ENCODE data around the gene PSAT1. TPM values are rescaled to one million over a fixed set of nuclear protein-coding genes. Genes with fewer than 3 reads are reported as not detected.

The PSAT1 gene
- total RNA-seq, 1 donor from 2014 or later = 46.1 TPM

DNA sequence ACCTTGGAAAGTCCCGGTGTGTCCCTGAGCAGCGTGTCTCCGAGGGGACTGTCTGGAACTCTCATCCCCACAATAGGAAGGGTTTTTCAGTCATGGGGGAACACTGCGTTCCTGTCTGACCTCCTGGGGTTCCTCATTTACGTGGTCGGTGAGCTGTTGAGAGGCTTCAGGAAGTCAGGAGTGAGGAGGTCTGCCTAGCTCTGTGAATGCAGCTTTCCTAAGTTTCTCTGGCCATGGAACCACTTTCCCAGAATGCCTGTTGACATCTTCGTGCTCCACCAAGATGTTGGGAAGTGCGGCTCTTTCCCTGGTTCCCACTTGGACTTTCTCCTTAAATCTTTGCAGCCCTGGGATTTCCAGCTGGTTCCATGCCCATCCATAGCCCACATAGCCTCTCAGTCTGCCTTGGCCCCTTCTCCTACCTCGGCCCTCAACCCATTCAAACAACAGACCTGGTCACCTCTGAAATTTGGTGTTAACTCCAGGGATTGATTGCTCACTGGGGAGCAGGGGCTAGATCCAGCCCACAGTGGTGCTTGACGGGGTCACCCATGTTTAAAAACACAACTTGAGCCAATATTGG lies 27.2 kb downstream of the PSAT1 start:
- DNase-seq (ENCODE audit: low read depth) = no peak

DNA sequence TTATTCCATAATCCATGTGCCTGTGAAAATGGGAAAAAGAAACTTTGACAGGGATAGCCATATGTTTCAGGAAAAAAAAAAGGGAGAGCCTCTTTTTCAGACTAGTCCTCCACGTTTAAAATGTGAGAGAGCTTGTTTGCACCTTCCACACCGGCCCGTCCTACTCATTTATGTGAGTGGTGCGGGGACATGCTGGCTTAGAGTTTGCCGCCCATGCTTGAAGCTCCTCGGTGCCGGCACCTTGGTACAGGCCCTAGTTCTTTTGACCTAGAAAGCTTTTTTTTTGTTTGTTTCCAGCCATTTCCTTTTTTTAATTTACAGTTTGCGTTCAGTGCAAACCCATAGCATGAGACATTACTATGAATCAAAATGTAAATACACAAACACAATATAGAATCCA lies 27.8 kb downstream of the PSAT1 start:
- TF ChIP-seq, protein P1, sequence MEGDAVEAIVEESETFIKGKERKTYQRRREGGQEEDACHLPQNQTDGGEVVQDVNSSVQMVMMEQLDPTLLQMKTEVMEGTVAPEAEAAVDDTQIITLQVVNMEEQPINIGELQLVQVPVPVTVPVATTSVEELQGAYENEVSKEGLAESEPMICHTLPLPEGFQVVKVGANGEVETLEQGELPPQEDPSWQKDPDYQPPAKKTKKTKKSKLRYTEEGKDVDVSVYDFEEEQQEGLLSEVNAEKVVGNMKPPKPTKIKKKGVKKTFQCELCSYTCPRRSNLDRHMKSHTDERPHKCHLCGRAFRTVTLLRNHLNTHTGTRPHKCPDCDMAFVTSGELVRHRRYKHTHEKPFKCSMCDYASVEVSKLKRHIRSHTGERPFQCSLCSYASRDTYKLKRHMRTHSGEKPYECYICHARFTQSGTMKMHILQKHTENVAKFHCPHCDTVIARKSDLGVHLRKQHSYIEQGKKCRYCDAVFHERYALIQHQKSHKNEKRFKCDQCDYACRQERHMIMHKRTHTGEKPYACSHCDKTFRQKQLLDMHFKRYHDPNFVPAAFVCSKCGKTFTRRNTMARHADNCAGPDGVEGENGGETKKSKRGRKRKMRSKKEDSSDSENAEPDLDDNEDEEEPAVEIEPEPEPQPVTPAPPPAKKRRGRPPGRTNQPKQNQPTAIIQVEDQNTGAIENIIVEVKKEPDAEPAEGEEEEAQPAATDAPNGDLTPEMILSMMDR (conservative IDR thresholded peaks at IDR 0.05; ENCODE audit: low read depth, low read length) = no peak
- DNase-seq (ENCODE audit: low read depth) = no peak
- no peak overlapping the region for H3K4me3 ChIP-seq (ENCODE audit: low read depth, low read length)

More for the DNA sequence above, 27.2 kb downstream of the PSAT1 start:
- TF ChIP-seq, protein P1 (conservative IDR thresholded peaks at IDR 0.05; ENCODE audit: low read depth, low read length) = no peak
- no peak overlapping the region for H3K4me3 ChIP-seq (ENCODE audit: low read depth, low read length)

DNA sequence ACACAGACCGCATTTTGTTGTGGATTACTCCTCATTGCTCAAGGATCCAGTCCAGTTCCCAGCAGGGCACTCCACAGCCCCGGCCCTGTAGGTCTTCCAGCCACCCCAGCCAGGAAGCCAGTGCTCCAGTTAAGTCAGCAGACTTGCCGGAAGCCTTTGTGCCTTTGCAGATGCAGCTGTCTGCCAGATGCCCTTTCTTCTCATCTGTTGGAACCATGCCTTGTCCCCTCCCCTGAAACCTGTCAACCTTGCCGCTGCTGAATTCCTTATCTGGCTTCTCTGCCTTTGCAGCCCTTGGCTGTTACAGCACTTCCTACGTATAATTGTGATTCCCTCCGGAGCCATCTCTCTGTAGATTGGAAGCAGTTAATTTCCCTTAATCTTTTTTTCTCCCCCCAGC lies 28.4 kb downstream of the PSAT1 start:
- DNase-seq (ENCODE audit: low read depth) = no peak

DNA sequence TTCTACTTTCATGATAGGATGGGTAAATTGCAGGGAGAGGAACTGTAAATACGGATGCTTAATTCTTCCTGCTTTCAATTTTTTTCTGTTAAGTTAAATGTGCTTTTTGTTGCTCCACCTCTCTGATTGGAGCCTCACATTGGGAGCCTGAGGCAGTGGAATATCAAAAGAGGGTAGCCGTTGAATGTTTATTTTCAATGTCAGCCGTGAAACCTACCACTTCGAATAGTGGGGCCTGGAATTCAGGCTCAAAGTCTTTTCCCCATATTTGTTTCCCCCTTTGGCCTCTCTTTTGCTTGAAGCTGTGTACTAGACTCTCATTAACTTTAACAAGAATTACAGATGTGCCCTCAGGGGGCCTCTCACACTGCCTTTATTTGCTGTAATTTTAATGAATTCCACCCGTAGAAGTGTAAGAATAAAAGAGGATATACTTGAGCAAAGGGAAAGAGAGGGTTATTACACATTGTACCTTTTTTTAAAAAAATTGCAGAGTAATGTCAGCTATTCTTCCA lies 29.0 kb downstream of the PSAT1 start:
- no peak for DNase-seq (ENCODE audit: low read depth)
- no peak overlapping the region for H3K4me3 ChIP-seq (ENCODE audit: low read depth, low read length)
- TF ChIP-seq, protein P1 (conservative IDR thresholded peaks at IDR 0.05; ENCODE audit: low read depth, low read length) = no peak

More for the DNA sequence above, 28.4 kb downstream of the PSAT1 start:
- H3K4me3 ChIP-seq (ENCODE audit: low read depth, low read length) = no peak overlapping the region
- TF ChIP-seq, protein P1 (conservative IDR thresholded peaks at IDR 0.05; ENCODE audit: low read depth, low read length) = no peak

DNA sequence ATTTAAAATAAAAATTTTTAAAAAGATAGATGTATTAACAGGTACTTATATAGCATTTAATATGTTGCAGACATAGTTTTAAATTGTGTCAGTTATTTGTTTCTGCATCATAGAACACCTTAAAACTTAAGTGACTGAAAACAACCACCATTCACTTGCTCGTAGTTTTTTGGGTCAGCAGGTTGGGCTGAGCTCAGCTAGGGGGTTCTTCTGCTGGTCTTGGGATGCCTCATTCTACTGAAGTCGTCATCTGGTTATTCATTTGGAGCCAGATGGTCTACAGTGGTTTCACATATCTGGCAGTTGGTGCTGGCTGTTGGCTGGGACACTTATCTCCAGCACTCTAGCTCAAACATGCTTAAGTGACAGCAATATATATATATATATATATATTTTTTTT lies 29.6 kb downstream of the PSAT1 start:
- DNase-seq (ENCODE audit: low read depth) = no peak
- H3K4me3 ChIP-seq (ENCODE audit: low read depth, low read length) = no peak overlapping the region
- TF ChIP-seq, protein P1 (conservative IDR thresholded peaks at IDR 0.05; ENCODE audit: low read depth, low read length) = no peak

DNA sequence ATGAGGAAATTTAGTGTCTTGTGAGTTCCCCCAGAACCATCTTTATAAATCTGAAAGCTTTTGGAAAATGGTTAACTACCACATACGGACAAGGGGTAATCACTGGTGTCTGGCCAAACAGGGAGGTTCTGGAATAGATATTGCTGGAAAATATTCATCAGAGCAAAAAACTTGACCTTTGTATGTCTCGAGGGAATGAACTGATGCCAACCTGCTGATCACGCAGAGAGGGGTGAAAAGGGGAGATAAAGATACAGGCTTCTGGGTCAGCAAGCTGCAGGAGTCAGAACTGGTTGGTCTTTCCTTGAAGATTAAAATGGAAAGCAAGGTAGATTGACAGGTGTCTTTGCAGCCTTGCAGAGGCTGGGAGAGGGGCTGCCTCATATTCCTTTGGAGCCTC lies 35.5 kb downstream of the PSAT1 start:
- TF ChIP-seq, protein P1 (conservative IDR thresholded peaks at IDR 0.05; ENCODE audit: low read depth, low read length) = no peak
- no peak overlapping the region for H3K4me3 ChIP-seq (ENCODE audit: low read depth, low read length)
- DNase-seq (ENCODE audit: low read depth) = no peak

DNA sequence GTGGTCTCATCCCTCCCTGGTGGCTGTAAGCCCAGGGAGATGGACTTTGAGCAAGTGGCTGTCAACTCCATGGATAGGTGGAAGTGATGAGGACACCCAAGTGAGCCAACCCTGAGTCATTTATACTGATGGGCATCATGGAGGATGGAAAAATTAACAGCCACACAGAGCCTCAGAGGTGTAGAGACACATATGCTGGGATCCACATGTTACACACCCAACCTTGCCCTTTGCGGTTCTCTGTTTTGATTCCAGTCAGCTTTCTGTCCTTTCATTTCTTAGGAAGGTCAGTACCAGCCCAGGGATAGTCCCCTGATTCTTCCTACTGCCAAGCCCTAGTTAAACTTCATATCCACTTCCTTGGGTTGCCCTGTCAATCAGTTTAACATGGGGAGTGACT lies 51.9 kb downstream of the PSAT1 start:
- H3K4me3 ChIP-seq (ENCODE audit: low read depth, low read length) = no peak overlapping the region
- TF ChIP-seq, protein P1 (conservative IDR thresholded peaks at IDR 0.05; ENCODE audit: low read depth, low read length) = no peak
- no peak for DNase-seq (ENCODE audit: low read depth)

All from epithelial cell of proximal tubule (primary cell).